Natural killer cell (primary cell): ENCODE data around the gene RFNG. TPM values are rescaled to one million over a fixed set of nuclear protein-coding genes. Genes with fewer than 3 reads are reported as not detected.

Experiments
- ATAC-seq, 3 donors: fragments of 150-1000 bp in 2 of 3; fragments of 200-7000 bp in 1 of 3; cut with Tn5 transposase; 1 replicate in 1 of 3; 2 replicates in 2 of 3; pipeline ENCODE4 v1.10.0; 2021; ENCODE audit warnings: mild to moderate bottlenecking in 2 of 3, moderate library complexity in 2 of 3
- DNase-seq, 2 donors: peaks; one replicate each; pipeline versions ENCODE4 v3.0.0 to v3.0.0-alpha.2; 2013 to 2021; ENCODE audit warnings: mixed read lengths in 1 of 2
- H3K27ac ChIP-seq: one replicate; pipeline ENCODE4 v1.5.1; 2013; ENCODE audit warnings: mild to moderate bottlenecking, low read length
- H3K27me3 ChIP-seq: one replicate; pipeline ENCODE4 v1.6.1; 2013; ENCODE audit warnings: low read length; ENCODE audit not compliant: control insufficient read depth, insufficient read depth
- H3K36me3 ChIP-seq: one replicate; pipeline ENCODE4 v1.6.1; 2013; ENCODE audit warnings: low read length; ENCODE audit not compliant: control insufficient read depth, insufficient read depth
- H3K4me1 ChIP-seq: one replicate; pipeline ENCODE4 v1.6.1; 2013; ENCODE audit warnings: low read length; ENCODE audit not compliant: control insufficient read depth, insufficient read depth
- H3K4me3 ChIP-seq: one replicate; pipeline ENCODE4 v1.5.1; 2013; ENCODE audit warnings: low read length
- H3K9me3 ChIP-seq: one replicate; pipeline ENCODE4 v1.6.1; 2013; ENCODE audit warnings: low read length; ENCODE audit not compliant: control insufficient read depth, insufficient read depth
- H3K27ac Mint-ChIP-seq, 2 donors: one replicate each; pipeline ENCODE4 v1.8.0; 2022; ENCODE audit warnings: mild to moderate bottlenecking in 2 of 2, mixed read lengths in 2 of 2, moderate library complexity in 1 of 2
- H3K27me3 Mint-ChIP-seq, 2 donors: one replicate each; pipeline ENCODE4 v1.8.0; 2022; ENCODE audit warnings: low read depth in 2 of 2, mixed read lengths in 2 of 2
- H3K36me3 Mint-ChIP-seq: one replicate; pipeline ENCODE4 v1.8.0; 2022; ENCODE audit warnings: mixed read lengths
- H3K4me1 Mint-ChIP-seq, 2 donors: one replicate each; pipeline ENCODE4 v1.8.0; 2022; ENCODE audit warnings: mixed read lengths in 2 of 2
- H3K4me3 Mint-ChIP-seq: one replicate; pipeline ENCODE4 v1.8.0; 2022; ENCODE audit warnings: mild to moderate bottlenecking, moderate library complexity, mixed read lengths
- H3K9me3 Mint-ChIP-seq, 2 donors: one replicate each; pipeline ENCODE4 v1.8.0; 2022; ENCODE audit warnings: mixed read lengths in 2 of 2
- CTCF ChIP-seq: fragments of 200-600 bp; IDR thresholded peaks from one replicate; pipeline ENCODE4 v1.8.0; 2022; ENCODE audit warnings: antibody characterized with exemption
- WGBS: methylation state at CpG from one replicate; pipeline ENCODE4 v1.1.7; 2013; ENCODE audit warnings: missing lambda C conversion rate; ENCODE audit not compliant: insufficient coverage; 5-methylcytosine and 5-hydroxymethylcytosine counted together
- intact Hi-C: fragments of 100-400 bp; cut with micrococcal nuclease; formaldehyde crosslinking; loops from one replicate; pipeline ENCODE4 v1.14.2; 2022
- total RNA-seq, 4 donors: library from RNA; stranded (reverse); fragments of 120-200 nt in 1 of 4; gene quantifications; one replicate each; pipeline versions ENCODE4 v1.2.3 to v1.2.4, GENCODE V29; 2013 to 2022

Gene RFNG
- total RNA-seq, 3 donors from 2014 or later (not counting 1 experiment from before 2014, with no cell fraction given) = 22.7 to 26.7 (median 23.2) TPM

GRCh38 chr17:82055023-82055964 is 3.7 kb upstream of the RFNG start:
- Mint-ChIP-seq H3K9me3 (no peaks in the 10 kb centered on the region), H3K36me3 (no peaks in the 10 kb centered on the region), H3K4me3 (no peak overlapping the region), H3K27ac (no peak overlapping the region), H3K27me3 (no peaks in the 10 kb centered on the region), H3K4me1 (peaks cover 0 to 16% of the 10 kb centered on the region in 2 donors)
- no peak for ATAC-seq
- Histone ChIP-seq H3K27me3 (no peaks in the 10 kb centered on the region), H3K9me3 (no peaks in the 10 kb centered on the region), H3K27ac (no peak overlapping the region), H3K4me1 (peaks cover 29% of the 10 kb centered on the region), H3K36me3 (peaks cover 40% of the 10 kb centered on the region), H3K4me3 (no peak overlapping the region)
- WGBS = 84% methylated on average over 24 of the region's 26 CpGs
- intact Hi-C loops = no loop called here
- TF ChIP-seq CTCF = no peak
- DNase-seq = no peak

GRCh38 chr17:82054351-82055022 is 2.9 kb upstream of the RFNG start:
- Histone ChIP-seq H3K4me1 (peaks cover 30% of the 10 kb centered on the region), H3K27ac (no peak overlapping the region), H3K9me3 (no peaks in the 10 kb centered on the region), H3K27me3 (no peaks in the 10 kb centered on the region), H3K4me3 (no peak overlapping the region), H3K36me3 (peaks cover 39% of the 10 kb centered on the region)
- no peak for DNase-seq
- no peak for ATAC-seq
- intact Hi-C loops = no loop called here
- Mint-ChIP-seq H3K4me3 (no peak overlapping the region), H3K27me3 (no peaks in the 10 kb centered on the region), H3K36me3 (no peaks in the 10 kb centered on the region), H3K9me3 (no peaks in the 10 kb centered on the region), H3K4me1 (peaks cover 0 to 16% of the 10 kb centered on the region in 2 donors), H3K27ac (no peak overlapping the region)
- TF ChIP-seq CTCF = no peak
- WGBS = 95% methylated on average over 38 of the region's 38 CpGs

- Histone ChIP-seq H3K4me1 (peaks cover 30% of the 10 kb centered on the region), H3K27ac (no peak overlapping the region), H3K4me3 (no peak overlapping the region), H3K36me3 (peaks cover 35% of the 10 kb centered on the region), H3K9me3 (no peaks in the 10 kb centered on the region), H3K27me3 (no peaks in the 10 kb centered on the region)
- WGBS = 98% methylated on average over 28 of the region's 28 CpGs
- Mint-ChIP-seq H3K4me3 (peak overlapping the region; percentile 69), H3K9me3 (no peaks in the 10 kb centered on the region), H3K27me3 (no peaks in the 10 kb centered on the region), H3K36me3 (no peaks in the 10 kb centered on the region), H3K4me1 (peaks cover 0 to 16% of the 10 kb centered on the region in 2 donors), H3K27ac (no peak overlapping the region)
- intact Hi-C loops = no loop called here
- no peak for TF ChIP-seq CTCF
- ATAC-seq = no peak
- no peak for DNase-seq
These were observed 2.1 kb upstream of the RFNG start for GRCh38 chr17:82053556-82054263.
